HG02623 (cell line): ENCODE results near the gene VPS37C.
"Not testable (repeated sequence)": the region's sequence is repeated elsewhere in the genome, so short reads cannot be mapped to it uniquely, and the experiment has no call there.

Experiments used
- ATAC-seq: cut with Tn5 transposase; IDR thresholded peaks from one replicate; pipeline ENCODE4 v1.9.1; 2021; ENCODE audit warnings: moderate library complexity; ENCODE audit not compliant: unreplicated experiment

VPS37C gene

GRCh38 chr11:61102667-61103571 is 58.3 kb downstream of the VPS37C start:
- no peak for ATAC-seq

GRCh38 chr11:61098778-61099177 is 62.4 kb downstream of the VPS37C start:
- ATAC-seq = no peak

GRCh38 chr11:61098261-61098660 is 63.0 kb downstream of the VPS37C start:
- ATAC-seq = not testable (repeated sequence)

GRCh38 chr11:61095021-61095420 is 66.2 kb downstream of the VPS37C start:
- ATAC-seq = no peak

GRCh38 chr11:61094167-61094566 is 67.1 kb downstream of the VPS37C start:
- not testable (repeated sequence) for ATAC-seq

GRCh38 chr11:61092908-61093763 is 68.1 kb downstream of the VPS37C start:
- no peak for ATAC-seq

- no peak for ATAC-seq
Observed at GRCh38 chr11:61092280-61092766, 68.9 kb downstream of the VPS37C start.

- ATAC-seq = no peak
Observed at GRCh38 chr11:61091373-61092279, 69.6 kb downstream of the VPS37C start.

GRCh38 chr11:61090982-61091372 is 70.2 kb downstream of the VPS37C start:
- no peak for ATAC-seq

- ATAC-seq = no peak
Observed at GRCh38 chr11:61090521-61090920, 70.7 kb downstream of the VPS37C start.

- ATAC-seq = no peak
Observed at GRCh38 chr11:61089806-61090491, 71.3 kb downstream of the VPS37C start.

- ATAC-seq = no peak
Observed at GRCh38 chr11:61087426-61088119, 73.7 kb downstream of the VPS37C start.

- no peak for ATAC-seq
Observed at GRCh38 chr11:61083601-61084147, 77.6 kb downstream of the VPS37C start.

- no peak for ATAC-seq
Observed at GRCh38 chr11:61082931-61083531, 78.2 kb downstream of the VPS37C start.

GRCh38 chr11:61082062-61082870 is 79.0 kb downstream of the VPS37C start:
- no peak for ATAC-seq

- no peak for ATAC-seq
Observed at GRCh38 chr11:61080986-61081590, 80.1 kb downstream of the VPS37C start.

GRCh38 chr11:61080526-61080925 is 80.7 kb downstream of the VPS37C start:
- ATAC-seq = no peak
